ENCODE data around the gene HCFC1R1. TPM values are rescaled to one million over a fixed set of nuclear protein-coding genes. Genes with fewer than 3 reads are reported as not detected.

The HCFC1R1 gene
- total RNA-seq, 1 experiment from 2014 or later, result 75.4 TPM

DNA sequence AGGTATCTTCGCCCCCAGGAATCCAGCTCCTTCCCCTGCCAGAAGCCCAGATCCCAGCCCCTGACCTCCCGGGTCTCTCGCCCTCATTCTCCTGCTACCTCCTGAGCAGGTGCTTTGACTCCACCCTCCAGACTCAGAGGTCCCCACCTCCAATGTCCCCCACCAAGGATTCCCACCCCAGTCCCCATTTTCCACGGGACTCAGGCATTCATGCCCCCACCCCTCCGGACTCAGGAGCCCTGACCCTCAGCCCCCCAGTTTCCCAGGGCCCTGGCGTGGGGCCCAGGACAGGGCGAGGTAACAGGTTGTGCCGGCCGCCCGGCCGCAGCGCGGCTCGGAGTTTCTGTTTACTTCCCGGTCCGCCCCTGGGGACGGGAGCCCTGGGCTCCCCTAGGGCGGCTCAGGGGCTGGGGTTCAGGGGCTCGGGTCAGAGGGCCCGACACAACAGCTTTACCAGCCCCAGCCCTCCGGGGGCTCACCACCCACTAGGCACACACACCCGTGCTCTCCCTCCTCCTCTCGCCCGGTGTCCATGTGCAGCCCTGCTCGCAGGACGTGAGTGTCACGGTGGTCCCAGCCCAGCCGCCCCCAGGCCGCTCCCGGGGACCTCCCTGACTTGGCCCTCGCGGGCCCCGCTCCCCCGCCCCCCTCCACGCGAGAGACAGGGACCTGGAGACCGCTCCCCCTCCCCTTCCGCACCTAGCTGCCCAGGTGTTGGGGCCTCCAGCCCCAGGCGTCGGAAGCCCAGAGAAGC, 12.4 kb upstream of the HCFC1R1 start:
- Mint-ChIP-seq H3K4me3 (ENCODE audit: low read depth, unreplicated experiment) (peak overlapping the region; percentile 74), H3K4me1 (ENCODE audit: low read depth, unreplicated experiment) (peaks cover 9% of the 10 kb centered on the region), H3K36me3 (ENCODE audit: insufficient read depth, unreplicated experiment) (peaks cover 45% of the 10 kb centered on the region), H3K27me3 (ENCODE audit: unreplicated experiment) (no peaks in the 10 kb centered on the region), H3K9me3 (ENCODE audit: low read depth, unreplicated experiment) (no peaks in the 10 kb centered on the region), H3K27ac (ENCODE audit: unreplicated experiment) (peak overlapping the region; percentile 38)
- TF ChIP-seq, protein P1, sequence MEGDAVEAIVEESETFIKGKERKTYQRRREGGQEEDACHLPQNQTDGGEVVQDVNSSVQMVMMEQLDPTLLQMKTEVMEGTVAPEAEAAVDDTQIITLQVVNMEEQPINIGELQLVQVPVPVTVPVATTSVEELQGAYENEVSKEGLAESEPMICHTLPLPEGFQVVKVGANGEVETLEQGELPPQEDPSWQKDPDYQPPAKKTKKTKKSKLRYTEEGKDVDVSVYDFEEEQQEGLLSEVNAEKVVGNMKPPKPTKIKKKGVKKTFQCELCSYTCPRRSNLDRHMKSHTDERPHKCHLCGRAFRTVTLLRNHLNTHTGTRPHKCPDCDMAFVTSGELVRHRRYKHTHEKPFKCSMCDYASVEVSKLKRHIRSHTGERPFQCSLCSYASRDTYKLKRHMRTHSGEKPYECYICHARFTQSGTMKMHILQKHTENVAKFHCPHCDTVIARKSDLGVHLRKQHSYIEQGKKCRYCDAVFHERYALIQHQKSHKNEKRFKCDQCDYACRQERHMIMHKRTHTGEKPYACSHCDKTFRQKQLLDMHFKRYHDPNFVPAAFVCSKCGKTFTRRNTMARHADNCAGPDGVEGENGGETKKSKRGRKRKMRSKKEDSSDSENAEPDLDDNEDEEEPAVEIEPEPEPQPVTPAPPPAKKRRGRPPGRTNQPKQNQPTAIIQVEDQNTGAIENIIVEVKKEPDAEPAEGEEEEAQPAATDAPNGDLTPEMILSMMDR (IDR thresholded peaks at IDR 0.05; ENCODE audit: unreplicated experiment), result no peak
- no TSS peak for BruUV-seq (replicated peaks)
- peak; percentile 52 for DNase-seq
- intact Hi-C loops (cut with micrococcal nuclease; ENCODE audit: unreplicated experiment), result no loop called here
- CTCF ChIA-PET, result interaction anchor here (1.0 kb wide), 1 partner anchor 9 kb away, joined by 3 read pairs; no protein-coding TSS in a partner anchor

GRCh38 chr16:3035289-3035971, 11.7 kb upstream of the HCFC1R1 start:
- CTCF ChIA-PET, result interaction anchor here (1.0 kb wide), 1 partner anchor 10 kb away, joined by 3 read pairs; no protein-coding TSS in a partner anchor
- H3K9me3 Mint-ChIP-seq (ENCODE audit: low read depth, unreplicated experiment), result no peaks in the 10 kb centered on the region
- BruUV-seq (replicated peaks), result no TSS peak
- H3K27ac Mint-ChIP-seq (ENCODE audit: unreplicated experiment), result peak overlapping the region; percentile 38
- no peak for DNase-seq
- peak overlapping the region; percentile 74 for H3K4me3 Mint-ChIP-seq (ENCODE audit: low read depth, unreplicated experiment)
- peaks cover 50% of the 10 kb centered on the region for H3K36me3 Mint-ChIP-seq (ENCODE audit: insufficient read depth, unreplicated experiment)
- H3K27me3 Mint-ChIP-seq (ENCODE audit: unreplicated experiment), result no peaks in the 10 kb centered on the region
- intact Hi-C loops (cut with micrococcal nuclease; ENCODE audit: unreplicated experiment), result no loop called here
- peaks cover 9% of the 10 kb centered on the region for H3K4me1 Mint-ChIP-seq (ENCODE audit: low read depth, unreplicated experiment)
- TF ChIP-seq, protein P1 (IDR thresholded peaks at IDR 0.05; ENCODE audit: unreplicated experiment), result no peak

DNA sequence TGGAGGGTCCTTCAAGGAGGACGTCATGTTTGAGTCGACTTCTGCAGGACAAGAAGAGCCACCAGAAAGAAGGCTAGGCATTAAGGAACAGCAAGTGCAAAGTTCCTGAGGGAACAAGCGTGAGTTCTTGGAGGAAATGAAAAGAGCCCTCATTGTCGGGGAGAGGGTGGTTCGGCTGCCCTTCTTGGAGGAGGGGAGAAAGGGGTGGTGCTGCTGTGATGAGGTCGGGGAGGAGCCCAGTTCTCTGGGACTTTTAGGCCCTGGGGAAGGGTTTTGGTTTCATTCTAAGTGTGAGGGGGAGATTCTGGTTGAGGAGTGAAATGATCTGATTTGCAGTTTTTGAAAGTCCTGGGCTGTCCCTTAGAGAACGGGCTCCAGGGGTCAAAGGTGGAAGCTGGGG, 8.9 kb upstream of the HCFC1R1 start:
- intact Hi-C loops (cut with micrococcal nuclease; ENCODE audit: unreplicated experiment), result no loop called here
- Mint-ChIP-seq H3K27ac (ENCODE audit: unreplicated experiment) (no peak overlapping the region), H3K4me1 (ENCODE audit: low read depth, unreplicated experiment) (no peaks in the 10 kb centered on the region), H3K4me3 (ENCODE audit: low read depth, unreplicated experiment) (no peak overlapping the region), H3K9me3 (ENCODE audit: low read depth, unreplicated experiment) (no peaks in the 10 kb centered on the region), H3K27me3 (ENCODE audit: unreplicated experiment) (no peaks in the 10 kb centered on the region), H3K36me3 (ENCODE audit: insufficient read depth, unreplicated experiment) (peaks cover 68% of the 10 kb centered on the region)
- BruUV-seq (replicated peaks), result no TSS peak
- CTCF ChIA-PET, result interaction anchor here (1.0 to 2.4 kb wide), 4 partner anchors 10 to 133 kb away, joined by 4 to 13 read pairs (median 4); no protein-coding TSS in a partner anchor
- no peak for DNase-seq
- TF ChIP-seq, protein P1 (IDR thresholded peaks at IDR 0.05; ENCODE audit: unreplicated experiment), result no peak

DNA sequence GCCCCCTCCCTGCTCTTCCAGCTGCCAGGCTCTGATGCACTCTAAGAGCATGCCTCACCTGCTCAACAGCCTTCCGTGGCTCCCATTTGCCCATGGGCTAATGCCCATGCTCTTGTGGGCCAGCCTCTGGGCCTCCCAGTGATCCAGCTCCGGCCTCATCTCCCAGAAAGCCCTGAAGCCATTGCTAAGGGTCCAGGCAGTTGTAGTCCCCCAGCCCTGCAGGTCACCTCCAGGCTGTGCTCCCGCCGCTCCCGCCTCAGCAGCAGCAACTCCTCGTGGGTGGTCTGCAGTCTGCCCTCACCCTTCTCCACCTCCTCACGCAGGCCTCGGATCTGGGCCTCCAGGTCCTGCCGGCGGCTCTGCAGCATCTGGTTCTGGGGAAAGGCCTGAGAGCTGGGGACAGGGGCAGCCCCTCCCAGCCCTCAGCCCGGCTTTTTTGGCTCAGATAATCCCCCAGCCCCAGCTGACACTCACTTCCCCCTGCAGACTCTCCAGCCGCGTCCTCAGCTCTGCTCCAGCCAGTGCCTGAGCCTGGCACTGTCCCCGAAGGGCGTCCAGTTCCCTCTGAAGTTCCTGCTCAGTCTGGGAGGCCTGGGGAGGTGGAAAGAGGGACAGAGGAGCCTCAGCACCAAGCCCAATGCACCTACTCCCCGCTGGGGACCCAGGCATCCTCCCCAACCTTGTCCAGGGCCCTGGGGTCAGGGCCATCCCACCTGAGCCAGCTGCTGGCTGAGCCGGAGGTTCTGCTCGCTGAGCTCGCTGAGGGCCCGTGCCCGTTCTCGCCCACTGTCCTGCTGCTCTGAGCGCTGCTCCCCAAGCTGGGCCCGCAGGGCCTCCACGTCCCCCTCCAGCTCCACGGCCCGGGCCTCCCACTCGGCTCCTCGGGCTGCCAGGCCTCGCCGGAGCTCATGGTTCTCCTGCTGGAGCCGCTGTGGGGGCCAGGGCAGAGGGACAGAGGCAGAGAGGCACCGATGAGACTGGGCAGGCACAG, 6.8 kb upstream of the HCFC1R1 start:
- Mint-ChIP-seq H3K27me3 (ENCODE audit: unreplicated experiment) (no peaks in the 10 kb centered on the region), H3K36me3 (ENCODE audit: insufficient read depth, unreplicated experiment) (peaks cover 68% of the 10 kb centered on the region), H3K4me1 (ENCODE audit: low read depth, unreplicated experiment) (no peaks in the 10 kb centered on the region)

More for the DNA sequence above, 6.8 kb upstream of the HCFC1R1 start:
- Mint-ChIP-seq H3K4me3 (ENCODE audit: low read depth, unreplicated experiment) (no peak overlapping the region), H3K27ac (ENCODE audit: unreplicated experiment) (peak overlapping the region; percentile 21), H3K9me3 (ENCODE audit: low read depth, unreplicated experiment) (no peaks in the 10 kb centered on the region)
- CTCF ChIA-PET, result interaction anchor here (0.8 to 2.1 kb wide), 7 partner anchors 9 to 252 kb away, joined by 3 to 40 read pairs (median 5); partner anchors contain the start of gene TNFRSF12A
- intact Hi-C loops (cut with micrococcal nuclease; ENCODE audit: unreplicated experiment), result no loop called here
- no peak for DNase-seq
- TF ChIP-seq, protein P1 (IDR thresholded peaks at IDR 0.05; ENCODE audit: unreplicated experiment), result no peak
- BruUV-seq (replicated peaks), result no TSS peak

Data from Calu3 (cell line).